Activated T-cell treated with anti-CD3 and anti-CD28 coated beads, Interleukin-2, amount 50 U/mL, for 72 hours (primary cell): ENCODE measurements around the gene BIN1. TPM values are rescaled to one million over a fixed set of nuclear protein-coding genes. Genes with fewer than 3 reads are reported as not detected.
"Not testable (repeated sequence)": the region's sequence is repeated elsewhere in the genome, so short reads cannot be mapped to it uniquely, and the experiment has no call there.

Experiments used
- ATAC-seq, 2 donors: fragments of 150-1000 bp; cut with Tn5 transposase; replicated peaks in 1 of 2; 2 replicates each; pipeline ENCODE4 v1.10.0; 2021; ENCODE audit warnings: moderate library complexity in 2 of 2, mild to moderate bottlenecking in 1 of 2
- DNase-seq, 2 donors: peaks; one replicate each; pipeline ENCODE4 v3.0.0; 2021 to 2022; ENCODE audit warnings: mixed read lengths in 1 of 2
- H3K27ac Mint-ChIP-seq: one replicate; pipeline ENCODE4 v1.8.0; 2022; ENCODE audit warnings: mild to moderate bottlenecking, moderate library complexity, mixed read lengths
- H3K27me3 Mint-ChIP-seq: one replicate; pipeline ENCODE4 v1.8.0; 2022; ENCODE audit warnings: low read depth, mixed read lengths
- H3K36me3 Mint-ChIP-seq, 2 donors: one replicate each; pipeline ENCODE4 v1.8.0; 2022; ENCODE audit warnings: mixed read lengths in 2 of 2, mild to moderate bottlenecking in 1 of 2; ENCODE audit not compliant: insufficient read depth in 2 of 2
- H3K4me1 Mint-ChIP-seq: one replicate; pipeline ENCODE4 v1.8.0; 2022; ENCODE audit warnings: low read depth, mixed read lengths
- H3K4me3 Mint-ChIP-seq, 2 donors: one replicate each; pipeline ENCODE4 v1.8.0; 2022; ENCODE audit warnings: mild to moderate bottlenecking in 2 of 2, mixed read lengths in 2 of 2, moderate library complexity in 2 of 2
- H3K9me3 Mint-ChIP-seq, 2 donors: one replicate each; pipeline ENCODE4 v1.8.0; 2022; ENCODE audit warnings: mixed read lengths in 2 of 2
- total RNA-seq, 2 donors: library from RNA; stranded (reverse); gene quantifications; one replicate each; pipeline ENCODE4 v1.2.3, GENCODE V29; 2022

The BIN1 gene
- total RNA-seq, 2 donors from 2014 or later: 87.3 to 127 TPM

DNA sequence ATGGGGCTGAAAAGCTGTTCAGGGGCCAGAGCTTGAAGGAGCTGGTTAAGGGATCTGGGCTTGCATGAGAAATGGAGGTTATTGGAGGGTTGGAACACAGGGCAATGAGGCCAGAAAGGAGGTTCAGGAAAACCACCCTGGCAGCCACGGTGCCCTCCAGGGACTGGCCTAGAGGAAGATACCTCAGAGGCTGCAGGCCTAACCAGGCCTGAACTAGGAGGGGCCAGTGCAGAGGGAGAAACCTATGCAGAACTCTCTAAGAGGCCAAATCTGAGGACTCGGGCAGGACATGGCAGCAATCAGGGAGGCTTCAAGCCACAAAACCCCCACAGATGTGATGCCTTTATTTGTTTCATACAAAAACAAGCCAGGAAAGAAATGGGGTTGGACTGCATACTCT, 66.8 kb downstream of the BIN1 start:
- peaks cover 10% of the 10 kb centered on the region for H3K4me1 Mint-ChIP-seq
- no peaks in the 10 kb centered on the region for H3K9me3 Mint-ChIP-seq
- H3K36me3 Mint-ChIP-seq: no peaks in the 10 kb centered on the region
- H3K27me3 Mint-ChIP-seq: no peaks in the 10 kb centered on the region
- H3K27ac Mint-ChIP-seq: no peak overlapping the region
- ATAC-seq: no peak
- DNase-seq: no peak
- H3K4me3 Mint-ChIP-seq: no peak overlapping the region

DNA sequence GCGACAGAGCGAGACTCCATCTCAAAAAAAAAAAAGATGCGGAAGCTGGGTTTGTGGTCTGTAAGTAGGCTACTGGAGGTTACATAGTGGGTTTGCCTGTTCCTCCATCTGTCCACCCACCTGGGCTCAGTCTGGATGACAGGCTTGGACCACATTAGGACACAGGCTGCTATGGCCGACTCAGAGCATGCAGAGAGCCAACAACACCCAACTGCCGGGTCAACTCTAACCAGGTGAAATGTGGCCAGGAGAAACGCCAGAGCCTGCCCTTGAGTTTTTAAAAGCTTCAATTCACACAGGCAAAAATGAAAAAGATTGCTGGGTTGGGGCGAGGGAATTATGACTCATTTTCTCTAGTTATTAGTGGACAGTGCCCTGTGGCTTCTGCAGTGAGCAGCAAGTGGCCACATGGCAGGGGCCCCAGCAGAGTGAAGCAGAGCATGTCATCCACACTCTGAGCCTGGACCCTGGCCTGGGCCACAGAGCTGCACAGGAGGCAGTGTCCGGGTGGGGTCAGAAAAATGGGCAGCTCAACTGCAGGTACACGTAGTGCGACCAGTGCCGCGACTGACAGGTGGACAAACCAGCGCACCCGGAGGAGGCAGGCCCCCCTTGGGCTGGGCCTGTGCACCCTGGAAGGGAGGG, 67.4 kb downstream of the BIN1 start:
- Mint-ChIP-seq H3K27ac (no peak overlapping the region), H3K27me3 (no peaks in the 10 kb centered on the region), H3K36me3 (no peaks in the 10 kb centered on the region), H3K4me3 (no peak overlapping the region), H3K9me3 (no peaks in the 10 kb centered on the region), H3K4me1 (peaks cover 10% of the 10 kb centered on the region)
- peak in 1 of 2 donors; percentile 19 for DNase-seq
- ATAC-seq: peak; percentile 74 to 89

DNA sequence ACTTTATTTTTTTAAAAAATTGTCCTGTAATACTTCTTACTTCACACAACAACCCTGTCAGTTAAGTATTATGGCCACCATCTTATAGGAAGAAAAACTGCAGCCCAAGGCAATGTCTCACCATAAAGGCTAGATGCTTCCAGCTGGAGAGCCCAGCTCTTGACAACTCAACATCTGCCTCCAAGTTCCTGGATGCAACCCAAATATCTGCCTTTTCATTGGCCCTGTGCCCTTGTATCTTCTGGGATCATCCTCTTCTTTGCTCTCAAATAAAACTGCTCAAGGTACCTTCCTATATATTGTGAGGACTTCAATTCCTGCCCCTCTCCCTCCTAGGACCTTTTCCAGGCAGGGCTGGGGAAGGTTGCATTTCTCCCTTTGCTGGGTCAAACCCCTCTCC, 69.5 kb downstream of the BIN1 start:
- Mint-ChIP-seq H3K27ac (no peak overlapping the region), H3K27me3 (no peaks in the 10 kb centered on the region), H3K9me3 (no peaks in the 10 kb centered on the region), H3K36me3 (no peaks in the 10 kb centered on the region), H3K4me3 (no peak overlapping the region), H3K4me1 (peaks cover 10% of the 10 kb centered on the region)
- ATAC-seq (no peak), DNase-seq (no peak)

DNA sequence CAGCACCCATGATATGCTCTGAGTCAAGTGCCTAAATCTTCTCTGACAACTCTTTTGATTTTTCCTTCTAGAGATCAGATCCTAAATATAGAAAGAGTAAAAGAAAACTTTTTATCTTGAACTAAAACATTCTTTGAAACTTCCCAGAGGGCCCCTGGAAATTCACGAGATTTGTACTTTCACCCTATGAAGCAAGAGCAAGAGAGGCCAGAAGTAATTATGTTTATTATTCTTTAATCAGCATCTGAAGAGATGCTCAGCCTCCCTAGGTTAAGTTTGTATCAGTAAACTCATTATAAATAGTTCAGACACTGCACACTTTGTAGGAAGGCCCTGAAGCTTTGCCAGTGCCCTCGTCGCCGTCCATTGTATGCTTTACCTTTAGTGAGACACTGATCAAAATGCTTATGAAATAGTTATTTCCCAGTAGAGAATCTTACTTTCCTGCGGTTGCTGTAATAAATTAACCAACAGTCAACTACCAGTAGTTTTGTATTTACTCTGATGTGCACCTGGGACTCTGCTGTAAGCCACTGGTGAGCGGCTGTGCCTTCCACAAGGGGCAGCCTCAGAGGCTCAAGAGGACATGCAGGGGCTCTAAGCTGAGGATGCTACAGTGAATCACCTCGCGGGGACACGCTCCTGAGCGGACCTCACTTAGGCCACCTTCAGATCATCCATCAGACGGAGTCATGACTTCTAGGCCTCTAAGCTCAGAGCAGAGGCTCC, 71.9 kb downstream of the BIN1 start:
- Mint-ChIP-seq H3K27ac (no peak overlapping the region), H3K4me3 (no peak overlapping the region)
- DNase-seq: no peak

DNA sequence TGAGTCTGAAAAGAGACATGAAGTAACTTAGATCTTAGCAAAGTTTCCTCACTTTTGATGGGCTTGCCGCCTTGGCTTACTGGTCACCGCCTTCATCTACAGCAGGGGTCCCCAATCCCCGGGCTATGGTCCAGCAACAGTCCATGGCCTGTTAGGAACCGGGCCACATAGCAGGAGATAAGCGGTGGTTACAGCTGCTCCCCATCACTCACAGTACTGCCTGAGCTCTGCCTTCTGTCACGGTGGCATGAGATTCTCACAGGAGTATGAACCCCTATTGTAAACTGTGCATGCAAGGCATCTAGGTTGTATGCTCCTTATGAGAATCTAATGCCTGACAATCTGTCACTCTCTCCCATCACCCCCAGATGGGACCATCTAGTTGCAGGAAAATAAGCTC, 72.9 kb downstream of the BIN1 start:
- no peaks in the 10 kb centered on the region for H3K36me3 Mint-ChIP-seq
- ATAC-seq (no peak), DNase-seq (no peak)
- no peak overlapping the region for H3K4me3 Mint-ChIP-seq
- no peak overlapping the region for H3K27ac Mint-ChIP-seq
- H3K4me1 Mint-ChIP-seq: no peaks in the 10 kb centered on the region
- peaks cover 14% of the 10 kb centered on the region for H3K27me3 Mint-ChIP-seq
- H3K9me3 Mint-ChIP-seq: no peaks in the 10 kb centered on the region

More for the DNA sequence above, 71.9 kb downstream of the BIN1 start:
- H3K27me3 Mint-ChIP-seq: peaks cover 7% of the 10 kb centered on the region
- ATAC-seq: no peak
- no peaks in the 10 kb centered on the region for H3K9me3 Mint-ChIP-seq
- H3K4me1 Mint-ChIP-seq: peaks cover 9% of the 10 kb centered on the region
- H3K36me3 Mint-ChIP-seq: no peaks in the 10 kb centered on the region

DNA sequence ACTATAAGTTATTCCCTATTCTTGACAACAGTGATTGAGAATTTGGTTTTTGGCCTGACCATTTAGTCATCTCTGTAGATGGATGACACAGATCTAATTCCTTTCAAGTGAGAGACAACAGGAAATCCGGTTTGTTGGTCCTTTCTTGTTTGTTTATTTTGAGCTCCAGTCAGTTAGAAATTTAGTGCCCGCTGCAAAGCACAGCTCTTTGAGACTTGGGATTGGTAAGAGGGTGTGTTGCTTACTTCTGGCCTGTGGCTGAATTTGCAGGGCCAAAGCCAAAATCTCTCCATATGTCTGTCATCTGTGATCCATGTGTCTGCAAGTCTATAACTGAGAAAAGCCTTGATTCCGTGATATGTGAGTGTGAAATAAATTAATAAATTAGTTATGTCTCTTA, 74.3 kb downstream of the BIN1 start:
- Mint-ChIP-seq H3K36me3 (no peaks in the 10 kb centered on the region), H3K27ac (no peak overlapping the region), H3K4me1 (no peaks in the 10 kb centered on the region), H3K27me3 (peaks cover 28% of the 10 kb centered on the region), H3K4me3 (no peak overlapping the region), H3K9me3 (no peaks in the 10 kb centered on the region)
- no peak for ATAC-seq
- DNase-seq: no peak

DNA sequence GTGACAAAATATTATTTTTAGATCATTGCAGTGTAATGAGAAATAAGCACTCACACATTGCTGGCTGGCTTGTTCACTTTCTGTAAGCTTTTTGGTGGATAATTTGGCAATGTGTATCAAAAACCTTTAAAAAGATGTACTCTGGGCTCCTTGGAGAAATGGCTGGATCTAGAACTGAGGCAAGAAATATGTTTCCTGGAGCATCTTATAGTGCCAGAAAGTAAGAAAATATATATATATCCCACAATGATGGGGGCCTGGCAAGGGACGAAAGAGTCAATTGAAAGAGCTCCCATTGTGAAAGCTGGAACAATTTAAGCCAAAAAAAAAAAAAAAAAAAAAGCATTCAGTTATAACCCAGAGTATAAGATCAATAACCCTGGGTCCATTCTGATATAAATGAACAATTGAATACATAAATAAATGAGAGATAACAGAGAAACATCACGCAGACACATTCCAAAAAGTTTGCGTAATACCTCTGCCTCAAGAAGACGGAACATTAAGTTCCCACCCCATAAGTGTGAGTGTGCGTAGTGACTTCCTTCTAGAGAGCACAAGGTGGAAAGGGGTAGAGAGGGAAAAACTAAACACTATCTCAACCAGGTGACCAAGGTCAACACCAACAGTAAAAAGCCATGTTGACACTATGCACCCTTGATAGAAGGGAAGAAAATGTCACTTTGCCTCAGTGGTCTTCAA, 77.5 kb downstream of the BIN1 start:
- Mint-ChIP-seq H3K4me1 (peaks cover 14% of the 10 kb centered on the region), H3K27me3 (peaks cover 35% of the 10 kb centered on the region), H3K9me3 (no peaks in the 10 kb centered on the region), H3K27ac (no peak overlapping the region), H3K36me3 (no peaks in the 10 kb centered on the region), H3K4me3 (no peak overlapping the region)
- no peak for ATAC-seq
- no peak for DNase-seq

DNA sequence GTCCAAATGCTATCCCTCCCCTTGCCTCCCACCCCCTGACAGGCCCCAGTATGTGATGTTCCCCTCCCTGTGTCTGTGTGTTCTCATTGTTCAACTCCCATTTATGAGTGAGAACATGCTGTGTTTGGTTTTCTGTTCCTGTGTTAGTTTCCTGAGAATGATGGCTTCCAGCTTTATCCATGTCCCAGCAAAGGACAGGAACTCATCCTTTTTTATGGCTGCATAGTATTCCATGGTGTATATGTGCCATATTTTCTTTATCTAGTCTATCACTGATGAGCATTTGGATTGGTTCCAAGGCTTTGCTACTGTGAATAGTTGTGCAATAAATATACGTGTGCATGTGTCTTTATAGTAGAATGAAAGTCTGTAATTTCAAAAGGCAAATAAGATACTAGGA, 78.2 kb downstream of the BIN1 start:
- not testable (repeated sequence) for H3K4me3 Mint-ChIP-seq, H3K27ac Mint-ChIP-seq, ATAC-seq, H3K9me3 Mint-ChIP-seq, H3K36me3 Mint-ChIP-seq, DNase-seq
- H3K27me3 Mint-ChIP-seq: peaks cover 35% of the 10 kb centered on the region
- H3K4me1 Mint-ChIP-seq: peaks cover 17% of the 10 kb centered on the region

DNA sequence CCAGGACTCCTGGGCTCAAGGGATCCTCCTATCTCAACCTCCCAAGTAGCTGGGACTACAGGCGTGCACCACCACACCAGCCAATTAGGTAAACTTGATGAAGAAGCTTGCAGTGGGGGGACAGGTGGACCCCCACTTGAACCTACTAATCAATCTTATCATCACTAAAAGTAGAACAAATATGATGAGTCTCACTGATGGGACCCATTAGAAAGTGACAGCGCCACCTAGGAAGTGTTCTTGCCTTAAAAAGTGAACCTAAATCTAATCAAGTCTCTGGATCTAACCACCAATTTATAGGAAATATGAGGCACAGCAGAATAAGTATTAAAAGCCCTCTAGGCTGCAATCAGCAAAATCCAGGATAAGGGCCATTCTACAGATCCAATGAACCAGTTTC, 79.2 kb downstream of the BIN1 start:
- H3K4me3 Mint-ChIP-seq: no peak overlapping the region
- peaks cover 3% of the 10 kb centered on the region in 2 donors for H3K36me3 Mint-ChIP-seq
- ATAC-seq: no peak
- peaks cover 17% of the 10 kb centered on the region for H3K4me1 Mint-ChIP-seq
- no peak for DNase-seq
- peak overlapping the region; percentile 1 for H3K27ac Mint-ChIP-seq
- H3K9me3 Mint-ChIP-seq: peaks cover 0 to 2% of the 10 kb centered on the region in 2 donors
- H3K27me3 Mint-ChIP-seq: peaks cover 35% of the 10 kb centered on the region

DNA sequence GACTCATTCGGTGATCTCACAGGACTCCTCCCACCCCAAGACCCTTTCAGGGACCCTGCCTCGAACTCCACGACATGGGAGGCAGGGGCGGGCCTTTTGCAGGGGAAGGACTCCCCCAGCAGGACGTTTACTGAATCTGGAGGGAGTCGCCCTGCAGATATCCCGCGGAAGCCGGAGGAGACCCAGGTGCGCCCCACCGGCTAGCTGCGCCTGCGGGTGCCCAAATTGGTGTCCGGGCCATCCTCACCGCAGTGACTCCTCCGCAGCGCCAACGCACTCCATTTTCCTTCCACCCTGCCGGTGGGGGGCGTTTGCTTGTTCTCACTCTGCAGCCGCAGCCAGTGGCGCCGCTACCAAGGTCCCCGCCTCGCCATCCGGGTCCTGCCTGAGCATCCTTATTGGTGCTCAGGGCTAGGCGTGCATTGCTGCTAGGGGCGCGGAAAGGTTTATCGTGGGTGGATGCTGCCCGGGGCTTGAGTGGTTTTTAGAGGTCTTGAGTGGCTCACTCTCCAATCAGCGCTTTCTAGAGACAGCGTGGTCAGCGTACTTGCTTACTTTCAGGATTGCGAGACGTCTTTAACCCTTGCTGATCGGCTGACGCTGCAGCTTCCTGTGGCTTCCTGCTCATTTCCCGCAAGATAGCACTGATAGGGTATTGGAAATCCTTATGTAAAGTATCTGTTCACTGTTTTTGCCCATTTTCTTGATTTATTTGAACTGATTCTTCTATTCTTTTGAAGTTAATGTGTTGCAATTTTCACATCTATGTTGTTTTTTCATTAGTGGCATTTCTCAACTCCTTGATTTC, 81.4 kb downstream of the BIN1 start:
- Mint-ChIP-seq H3K27ac (no peak overlapping the region), H3K9me3 (peaks cover 0 to 2% of the 10 kb centered on the region in 2 donors), H3K27me3 (peaks cover 33% of the 10 kb centered on the region), H3K4me1 (peaks cover 17% of the 10 kb centered on the region), H3K36me3 (peaks cover 3% of the 10 kb centered on the region in 2 donors), H3K4me3 (peak overlapping the region; percentile 81 to 92)
- ATAC-seq (peak; percentile 97 to 98), DNase-seq (peak; percentile 77 to 81)

DNA sequence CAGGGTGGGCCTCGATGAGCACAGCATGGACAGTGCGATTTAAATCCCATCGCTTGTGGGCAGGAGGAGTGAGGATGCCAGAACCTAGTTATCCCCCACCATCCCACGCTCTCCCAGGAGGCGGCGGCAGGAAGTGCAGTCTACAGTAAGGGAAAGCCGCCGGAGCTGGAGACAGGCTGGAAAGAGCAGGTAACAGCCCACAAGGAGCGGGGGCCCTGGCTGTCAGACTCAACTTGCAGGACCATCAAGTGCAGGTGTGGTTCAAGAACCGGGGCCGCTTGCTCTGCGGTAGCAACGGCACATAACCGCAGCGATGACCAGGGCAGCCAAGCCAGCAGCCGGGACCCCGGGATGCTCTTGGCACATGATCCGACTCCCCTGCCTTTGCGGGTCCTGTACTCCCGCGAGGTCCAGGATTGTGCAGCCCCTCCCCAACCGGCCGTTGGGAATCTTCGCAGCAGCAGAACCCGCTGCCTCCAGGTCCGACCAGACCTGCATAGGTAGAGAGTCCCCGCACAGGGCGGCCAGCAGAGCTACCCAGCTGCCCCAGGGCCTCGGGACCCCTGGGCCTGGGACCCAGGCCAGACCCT, 82.1 kb downstream of the BIN1 start:
- Mint-ChIP-seq H3K9me3 (peaks cover 0 to 2% of the 10 kb centered on the region in 2 donors), H3K36me3 (peaks cover 3% of the 10 kb centered on the region in 2 donors), H3K27ac (no peak overlapping the region), H3K4me3 (peak overlapping the region; percentile 81 to 92), H3K27me3 (peaks cover 26% of the 10 kb centered on the region), H3K4me1 (peaks cover 17% of the 10 kb centered on the region)
- DNase-seq (no peak), ATAC-seq (peak in 1 of 2 donors; percentile 14)

DNA sequence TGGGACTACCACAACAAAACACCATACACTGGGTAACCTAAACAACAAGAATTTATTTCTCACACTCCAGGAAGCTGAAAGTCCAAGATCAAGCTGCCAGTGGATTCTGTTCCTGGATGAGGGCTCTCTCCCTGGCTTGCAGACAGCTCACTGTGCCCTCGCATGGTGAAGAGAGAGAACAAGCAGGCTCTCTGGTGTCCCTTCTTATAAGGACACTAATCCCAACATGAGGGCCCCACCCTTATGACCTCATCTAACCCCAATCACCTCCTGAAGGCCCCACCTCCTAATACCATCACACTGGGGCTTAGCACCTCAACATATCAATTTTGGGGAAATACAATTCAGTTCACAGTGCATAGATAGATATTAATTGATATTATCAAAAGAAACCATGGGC, 83.5 kb downstream of the BIN1 start:
- H3K27ac Mint-ChIP-seq: no peak overlapping the region
- no peak for ATAC-seq
- H3K27me3 Mint-ChIP-seq: peaks cover 15% of the 10 kb centered on the region
- peaks cover 3% of the 10 kb centered on the region in 2 donors for H3K36me3 Mint-ChIP-seq
- peak overlapping the region in 1 of 2 donors; percentile 15 for H3K4me3 Mint-ChIP-seq
- peaks cover 0 to 2% of the 10 kb centered on the region in 2 donors for H3K9me3 Mint-ChIP-seq
- peaks cover 17% of the 10 kb centered on the region for H3K4me1 Mint-ChIP-seq
- no peak for DNase-seq
